ENCODE data around the gene NR2F1. TPM values are rescaled to one million over a fixed set of nuclear protein-coding genes. Genes with fewer than 3 reads are reported as not detected.

NR2F1 gene
- total and polyA plus RNA-seq, 2 donors, result 0.94 to 2.3 TPM

DNA sequence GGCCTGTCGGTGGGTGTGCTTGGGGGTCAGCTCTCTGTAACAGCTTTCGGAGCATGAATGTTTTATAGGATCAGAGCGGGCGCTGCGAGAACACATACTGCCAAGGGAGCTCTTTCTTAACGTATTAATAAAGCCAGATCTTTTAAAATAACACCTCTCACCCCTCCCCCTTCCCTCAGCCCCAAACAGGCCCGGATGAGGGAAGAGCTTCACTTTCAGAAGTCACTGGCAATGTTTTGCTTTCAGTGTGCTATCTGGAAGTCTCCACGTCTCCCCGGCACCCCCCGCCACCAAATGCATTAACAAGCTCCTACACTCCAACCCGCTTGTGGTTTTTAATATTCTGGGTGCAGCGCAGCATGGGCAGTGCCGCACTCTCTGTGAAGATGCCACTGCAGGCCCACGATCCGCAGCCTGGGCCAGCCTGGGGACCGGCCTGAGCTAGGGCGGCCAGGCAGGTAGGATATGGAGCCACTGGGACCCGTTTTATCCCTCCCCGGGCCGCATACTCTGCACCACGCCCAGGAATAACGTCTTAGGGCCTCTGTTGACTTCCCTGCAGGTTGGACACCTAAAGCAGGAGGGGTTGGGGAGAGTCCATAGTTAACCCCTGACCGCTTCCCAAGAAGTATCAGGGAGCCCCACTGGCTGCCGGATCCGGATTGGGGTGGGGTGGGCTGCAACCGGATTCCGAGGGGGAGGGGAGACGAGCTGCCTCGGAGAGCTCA lies 12.6 kb downstream of the NR2F1 start:
- peaks cover 1 to 13% of the 10 kb centered on the region in 2 donors for H3K9me3 ChIP-seq (ENCODE audit: control insufficient read depth in 2 of 2, insufficient read depth in 1 of 2, low read length in 1 of 2)
- no peak overlapping the region for H3K27ac ChIP-seq (ENCODE audit: low read depth in 1 of 2, low read length in 1 of 2)
- H3K4me1 ChIP-seq (ENCODE audit: control insufficient read depth in 2 of 2, insufficient read depth in 2 of 2, low read length in 2 of 2), result peaks cover 0 to 6% of the 10 kb centered on the region in 2 donors
- H3K4me3 ChIP-seq (ENCODE audit: low read length in 2 of 2), result no peak overlapping the region
- no peaks in the 10 kb centered on the region for H3K36me3 ChIP-seq (ENCODE audit: control insufficient read depth in 2 of 2, insufficient read depth in 2 of 2, low read length in 1 of 2)
- WGBS, result 9% methylated on average over 29 of the region's 29 CpGs
- no peak for DNase-seq (ENCODE audit: low read depth in 6 of 9, low spot score in 9 of 9)
- peaks cover 74 to 100% of the 10 kb centered on the region in 2 donors for H3K27me3 ChIP-seq (ENCODE audit: control insufficient read depth in 2 of 2, insufficient read depth in 1 of 2, low read length in 1 of 2)

DNA sequence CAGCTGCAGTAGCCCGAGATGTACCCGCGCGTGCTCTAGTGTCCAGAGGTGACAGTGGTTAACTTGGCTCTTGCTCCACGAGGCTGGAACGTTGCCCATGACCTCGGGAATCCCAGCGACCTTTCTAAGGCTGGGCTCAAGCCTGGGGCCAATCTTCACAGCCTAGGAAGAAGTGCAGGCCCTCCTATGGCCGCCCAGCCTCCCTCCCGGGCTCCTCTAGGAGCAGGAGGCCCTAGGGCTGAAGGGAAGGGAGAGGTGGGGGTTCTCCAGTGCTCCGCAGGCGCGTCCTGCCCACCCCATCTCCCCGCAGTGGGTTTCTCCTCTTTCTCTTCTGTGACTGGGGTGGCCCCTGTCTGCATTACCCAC lies 13.3 kb downstream of the NR2F1 start:
- H3K36me3 ChIP-seq (ENCODE audit: control insufficient read depth in 2 of 2, insufficient read depth in 2 of 2, low read length in 1 of 2), result no peaks in the 10 kb centered on the region
- peaks cover 0 to 6% of the 10 kb centered on the region in 2 donors for H3K4me1 ChIP-seq (ENCODE audit: control insufficient read depth in 2 of 2, insufficient read depth in 2 of 2, low read length in 2 of 2)
- no peak overlapping the region for H3K27ac ChIP-seq (ENCODE audit: low read depth in 1 of 2, low read length in 1 of 2)
- H3K9me3 ChIP-seq (ENCODE audit: control insufficient read depth in 2 of 2, insufficient read depth in 1 of 2, low read length in 1 of 2), result peaks cover 1 to 13% of the 10 kb centered on the region in 2 donors
- no peak for DNase-seq (ENCODE audit: low read depth in 6 of 9, low spot score in 9 of 9)
- peaks cover 77 to 100% of the 10 kb centered on the region in 2 donors for H3K27me3 ChIP-seq (ENCODE audit: control insufficient read depth in 2 of 2, insufficient read depth in 1 of 2, low read length in 1 of 2)
- H3K4me3 ChIP-seq (ENCODE audit: low read length in 2 of 2), result no peak overlapping the region
- 9% methylated on average over 14 of the region's 14 CpGs for WGBS

DNA sequence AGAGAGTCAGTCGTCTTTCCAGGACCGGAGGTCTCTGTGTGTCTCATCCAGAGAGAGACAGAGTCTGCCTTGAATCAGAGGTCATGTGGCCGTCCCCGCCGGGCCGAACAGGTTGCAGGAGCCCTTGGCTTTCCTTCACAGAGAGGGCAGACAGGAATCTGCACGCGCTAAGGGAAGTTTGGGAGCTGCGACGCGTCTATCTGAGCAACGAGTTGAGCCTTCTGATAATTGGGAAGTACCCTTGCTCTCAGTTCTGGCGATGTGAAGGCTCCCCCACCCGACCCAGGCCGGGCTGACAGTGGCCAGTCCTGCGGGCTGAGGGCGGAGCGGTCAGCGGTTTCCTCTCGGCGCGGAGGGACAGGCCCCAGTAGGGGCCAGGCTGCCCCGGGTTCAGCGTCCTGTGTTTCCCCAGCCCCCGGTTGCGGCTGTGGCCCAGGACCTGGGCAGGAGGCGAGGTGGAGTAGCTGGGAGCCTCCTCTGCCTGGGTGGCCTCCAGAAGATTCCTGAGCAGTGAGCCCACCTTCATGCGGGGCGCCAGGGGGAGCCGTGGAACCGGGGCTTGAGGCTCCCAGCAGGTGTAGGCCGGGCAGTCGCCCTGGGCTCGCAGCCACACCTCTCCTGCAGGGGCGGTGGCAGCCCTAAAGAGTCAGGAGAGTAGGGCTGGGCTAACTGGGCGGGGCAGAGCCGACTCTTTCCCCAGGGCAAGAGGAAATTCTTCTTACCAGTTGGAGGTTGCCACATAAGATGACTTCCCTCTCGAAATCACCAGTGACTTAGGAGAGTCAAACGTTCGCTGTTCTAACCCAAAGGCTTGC lies 13.9 kb downstream of the NR2F1 start:
- peaks cover 77 to 100% of the 10 kb centered on the region in 2 donors for H3K27me3 ChIP-seq (ENCODE audit: control insufficient read depth in 2 of 2, insufficient read depth in 1 of 2, low read length in 1 of 2)
- no peak overlapping the region for H3K4me3 ChIP-seq (ENCODE audit: low read length in 2 of 2)
- no peak for DNase-seq (ENCODE audit: low read depth in 6 of 9, low spot score in 9 of 9)
- WGBS, result 8% methylated on average over 40 of the region's 40 CpGs
- no peak overlapping the region for H3K27ac ChIP-seq (ENCODE audit: low read depth in 1 of 2, low read length in 1 of 2)
- peaks cover 1 to 13% of the 10 kb centered on the region in 2 donors for H3K9me3 ChIP-seq (ENCODE audit: control insufficient read depth in 2 of 2, insufficient read depth in 1 of 2, low read length in 1 of 2)
- H3K4me1 ChIP-seq (ENCODE audit: control insufficient read depth in 2 of 2, insufficient read depth in 2 of 2, low read length in 2 of 2), result peaks cover 0 to 6% of the 10 kb centered on the region in 2 donors
- H3K36me3 ChIP-seq (ENCODE audit: control insufficient read depth in 2 of 2, insufficient read depth in 2 of 2, low read length in 1 of 2), result no peaks in the 10 kb centered on the region

DNA sequence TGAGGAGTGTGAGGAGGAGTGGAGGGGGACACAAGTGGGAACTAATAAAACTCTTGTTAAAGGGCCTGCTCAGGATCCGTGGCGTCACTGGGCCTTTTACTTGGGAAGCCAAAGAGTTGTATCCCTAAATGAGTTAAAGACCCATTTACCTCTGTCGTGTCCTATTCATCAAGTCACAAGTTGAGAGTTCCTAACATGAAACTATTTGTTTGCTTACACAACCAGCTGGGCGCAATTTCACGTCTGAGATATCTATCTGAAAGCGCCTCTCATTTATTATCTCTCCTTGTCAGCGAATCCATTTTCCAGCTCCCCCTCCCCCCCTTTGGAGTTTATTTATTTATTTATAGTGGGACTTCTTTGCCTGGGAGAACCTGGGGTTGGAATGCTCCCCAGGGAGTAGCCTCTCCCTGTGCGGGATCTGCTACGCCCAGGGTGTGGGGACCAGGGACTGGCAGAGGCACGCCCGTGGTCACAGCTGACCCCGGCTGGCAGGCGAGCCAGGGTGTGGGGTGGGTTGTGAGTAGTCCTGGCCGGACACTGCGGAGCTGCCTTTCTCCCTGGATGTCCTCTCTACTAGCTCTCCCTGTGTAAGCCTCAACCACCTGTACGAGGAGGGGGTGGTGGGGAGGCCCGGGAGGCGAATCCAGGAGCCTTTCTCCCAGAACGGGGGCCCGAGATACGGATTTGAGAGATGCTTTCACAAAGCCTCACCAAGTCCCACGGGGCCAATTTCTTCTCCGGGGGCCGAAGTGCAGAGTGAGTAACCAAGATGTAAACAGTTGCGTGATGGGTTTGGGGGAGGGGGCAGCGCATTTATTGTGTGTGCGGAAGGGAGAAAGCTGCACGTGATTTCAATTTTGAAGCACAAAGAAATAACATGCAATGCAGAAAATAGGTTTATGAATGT lies 15.3 kb downstream of the NR2F1 start:
- no peak overlapping the region for H3K27ac ChIP-seq (ENCODE audit: low read depth in 1 of 2, low read length in 1 of 2)
- H3K4me1 ChIP-seq (ENCODE audit: control insufficient read depth in 2 of 2, insufficient read depth in 2 of 2, low read length in 2 of 2), result peaks cover 0 to 8% of the 10 kb centered on the region in 2 donors
- no peaks in the 10 kb centered on the region for H3K36me3 ChIP-seq (ENCODE audit: control insufficient read depth in 2 of 2, insufficient read depth in 2 of 2, low read length in 1 of 2)
- 15% methylated on average over 28 of the region's 28 CpGs for WGBS
- H3K27me3 ChIP-seq (ENCODE audit: control insufficient read depth in 2 of 2, insufficient read depth in 1 of 2, low read length in 1 of 2), result peaks cover 84 to 100% of the 10 kb centered on the region in 2 donors
- H3K4me3 ChIP-seq (ENCODE audit: low read length in 2 of 2), result no peak overlapping the region
- no peak for DNase-seq (ENCODE audit: low read depth in 6 of 9, low spot score in 9 of 9)
- peaks cover 1 to 16% of the 10 kb centered on the region in 2 donors for H3K9me3 ChIP-seq (ENCODE audit: control insufficient read depth in 2 of 2, insufficient read depth in 1 of 2, low read length in 1 of 2)

DNA sequence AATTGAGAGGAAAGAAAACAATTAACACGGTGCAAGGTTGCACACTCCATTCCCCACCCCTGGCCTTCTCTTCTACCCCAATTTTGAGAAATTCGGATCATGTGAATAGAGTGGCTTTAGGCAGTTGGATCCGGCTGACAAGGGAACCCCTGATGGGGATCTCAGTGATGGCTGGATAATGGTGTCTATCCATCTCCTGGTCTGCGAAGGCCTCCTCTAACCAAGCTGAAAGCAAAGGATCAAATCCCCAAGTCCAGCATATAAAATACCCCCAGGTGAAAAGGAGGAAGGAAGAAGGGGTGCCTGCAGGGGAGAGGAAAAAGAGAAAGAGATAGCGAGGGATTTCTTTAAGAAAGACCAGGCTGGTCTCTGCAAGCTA lies 16.0 kb downstream of the NR2F1 start:
- Histone ChIP-seq H3K9me3 (ENCODE audit: control insufficient read depth in 2 of 2, insufficient read depth in 1 of 2, low read length in 1 of 2) (peaks cover 1 to 16% of the 10 kb centered on the region in 2 donors), H3K4me3 (ENCODE audit: low read length in 2 of 2) (no peak overlapping the region), H3K27me3 (ENCODE audit: control insufficient read depth in 2 of 2, insufficient read depth in 1 of 2, low read length in 1 of 2) (peaks cover 82 to 100% of the 10 kb centered on the region in 2 donors), H3K27ac (ENCODE audit: low read depth in 1 of 2, low read length in 1 of 2) (no peak overlapping the region), H3K4me1 (ENCODE audit: control insufficient read depth in 2 of 2, insufficient read depth in 2 of 2, low read length in 2 of 2) (peaks cover 0 to 8% of the 10 kb centered on the region in 2 donors), H3K36me3 (ENCODE audit: control insufficient read depth in 2 of 2, insufficient read depth in 2 of 2, low read length in 1 of 2) (no peaks in the 10 kb centered on the region)
- WGBS, result 13% methylated on average over 5 of the region's 5 CpGs
- DNase-seq (ENCODE audit: low read depth in 6 of 9, low spot score in 9 of 9), result no peak

GRCh38 chr5:93599399-93600120 lies 16.5 kb downstream of the NR2F1 start:
- H3K9me3 ChIP-seq (ENCODE audit: control insufficient read depth in 2 of 2, insufficient read depth in 1 of 2, low read length in 1 of 2), result peaks cover 1 to 16% of the 10 kb centered on the region in 2 donors
- peaks cover 0 to 8% of the 10 kb centered on the region in 2 donors for H3K4me1 ChIP-seq (ENCODE audit: control insufficient read depth in 2 of 2, insufficient read depth in 2 of 2, low read length in 2 of 2)
- no peak overlapping the region for H3K27ac ChIP-seq (ENCODE audit: low read depth in 1 of 2, low read length in 1 of 2)
- peaks cover 84 to 100% of the 10 kb centered on the region in 2 donors for H3K27me3 ChIP-seq (ENCODE audit: control insufficient read depth in 2 of 2, insufficient read depth in 1 of 2, low read length in 1 of 2)
- no peak for DNase-seq (ENCODE audit: low read depth in 6 of 9, low spot score in 9 of 9)
- H3K4me3 ChIP-seq (ENCODE audit: low read length in 2 of 2), result no peak overlapping the region
- no peaks in the 10 kb centered on the region for H3K36me3 ChIP-seq (ENCODE audit: control insufficient read depth in 2 of 2, insufficient read depth in 2 of 2, low read length in 1 of 2)
- WGBS, result 10% methylated on average over 17 of the region's 17 CpGs

DNA sequence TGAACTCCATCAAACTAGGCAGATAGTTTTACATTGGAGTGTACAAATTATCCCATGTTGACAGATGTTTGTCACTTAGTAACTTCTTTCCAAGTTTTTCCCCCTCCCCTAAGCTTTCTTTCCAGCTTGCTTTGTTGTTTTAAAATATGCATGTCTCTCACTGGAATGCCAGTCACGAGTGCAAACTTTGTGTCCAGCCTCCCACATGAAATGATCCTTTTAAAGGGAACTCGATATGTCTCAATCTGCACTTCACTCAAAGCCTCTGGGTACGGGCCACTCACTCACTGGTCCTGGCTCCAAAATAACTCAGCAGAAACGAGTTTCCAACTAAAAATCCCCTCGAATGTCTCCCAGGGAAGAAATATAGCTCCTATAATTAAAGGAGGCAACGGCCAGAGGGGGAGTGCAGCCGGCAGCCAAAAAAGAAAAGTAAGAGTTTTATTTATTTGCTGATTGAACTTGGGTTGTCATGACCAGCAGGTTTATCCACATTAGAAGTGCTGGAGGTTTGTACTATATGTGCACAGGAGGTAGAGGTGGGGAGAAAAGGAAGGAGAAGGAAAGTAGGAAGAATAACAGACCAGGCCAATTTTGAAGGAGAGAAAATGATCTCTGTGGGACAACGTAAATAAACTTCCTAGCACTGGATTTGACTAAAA lies 17.5 kb downstream of the NR2F1 start:
- H3K27ac ChIP-seq (ENCODE audit: low read depth in 1 of 2, low read length in 1 of 2), result no peak overlapping the region
- H3K9me3 ChIP-seq (ENCODE audit: control insufficient read depth in 2 of 2, insufficient read depth in 1 of 2, low read length in 1 of 2), result peaks cover 0 to 16% of the 10 kb centered on the region in 2 donors
- peaks cover 0 to 4% of the 10 kb centered on the region in 2 donors for H3K4me1 ChIP-seq (ENCODE audit: control insufficient read depth in 2 of 2, insufficient read depth in 2 of 2, low read length in 2 of 2)
- DNase-seq (ENCODE audit: low read depth in 6 of 9, low spot score in 9 of 9), result no peak
- 5% methylated on average over 8 of the region's 8 CpGs for WGBS
- H3K36me3 ChIP-seq (ENCODE audit: control insufficient read depth in 2 of 2, insufficient read depth in 2 of 2, low read length in 1 of 2), result no peaks in the 10 kb centered on the region
- no peak overlapping the region for H3K4me3 ChIP-seq (ENCODE audit: low read length in 2 of 2)
- H3K27me3 ChIP-seq (ENCODE audit: control insufficient read depth in 2 of 2, insufficient read depth in 1 of 2, low read length in 1 of 2), result peaks cover 82 to 100% of the 10 kb centered on the region in 2 donors
